Stimulated activated CD4-positive, alpha-beta T cell treated with anti-CD3 and anti-CD28 coated beads, Interleukin-2, amount 100 ng/mL, for 24 hours (primary cell): Measurements from ENCODE around the gene DGKQ.
"Not testable (repeated sequence)": the region's sequence is repeated elsewhere in the genome, so short reads cannot be mapped to it uniquely, and the experiment has no call there.

Experiments used
- DNase-seq, 2 donors: peaks; one replicate each; pipeline ENCODE4 v3.0.0-alpha.2; 2020

DGKQ gene

GRCh38 chr4:947491-947971, 25.8 kb downstream of the DGKQ start:
- DNase-seq = no peak

GRCh38 chr4:946517-947471, 26.6 kb downstream of the DGKQ start:
- DNase-seq = no peak

GRCh38 chr4:946103-946450, 27.3 kb downstream of the DGKQ start:
- DNase-seq = no peak

- no peak for DNase-seq
Observed at GRCh38 chr4:945274-946102, 27.9 kb downstream of the DGKQ start.

GRCh38 chr4:939508-939907, 33.9 kb downstream of the DGKQ start:
- DNase-seq = not testable (repeated sequence)

GRCh38 chr4:932713-933070, 40.7 kb downstream of the DGKQ start:
- DNase-seq = no peak

- peak; percentile 95 to 97 for DNase-seq
Observed at GRCh38 chr4:931960-932712, 41.2 kb downstream of the DGKQ start, which contains the start of the genes GAK and TMEM175. Gene GAK, minus strand, starts transcription at chr4:932316. Its CDS starts 129 bp downstream, at chr4:932187. Gene TMEM175, plus strand, starts transcription at chr4:932460. Its CDS starts 15,280 bp downstream, at chr4:947740.

GRCh38 chr4:931194-931959, 42.0 kb downstream of the DGKQ start:
- peak; percentile 12 to 27 for DNase-seq

- no peak for DNase-seq
Observed at GRCh38 chr4:930827-931193, 42.6 kb downstream of the DGKQ start.

GRCh38 chr4:930028-930551, 43.3 kb downstream of the DGKQ start:
- DNase-seq = no peak

GRCh38 chr4:929096-929765, 44.1 kb downstream of the DGKQ start:
- no peak for DNase-seq

GRCh38 chr4:927566-927965, 45.8 kb downstream of the DGKQ start:
- DNase-seq = not testable (repeated sequence)

- DNase-seq = no peak
Observed at GRCh38 chr4:926538-926937, 46.8 kb downstream of the DGKQ start.

GRCh38 chr4:925771-926500, 47.4 kb downstream of the DGKQ start:
- no peak for DNase-seq

- no peak for DNase-seq
Observed at GRCh38 chr4:925171-925570, 48.2 kb downstream of the DGKQ start.

- peak in 1 of 2 donors; percentile 27 for DNase-seq
Observed at GRCh38 chr4:924107-925096, 49.0 kb downstream of the DGKQ start.

- DNase-seq = no peak
Observed at GRCh38 chr4:921830-922331, 51.5 kb downstream of the DGKQ start.

- DNase-seq = not testable (repeated sequence)
Observed at GRCh38 chr4:919004-919680, 54.2 kb downstream of the DGKQ start.
